Testis (tissue), 3 donors: ENCODE results near the gene SLC2A9. TPM values are rescaled to one million over a fixed set of nuclear protein-coding genes. Genes with fewer than 3 reads are reported as not detected.
"Not testable (repeated sequence)": the region's sequence is repeated elsewhere in the genome, so short reads cannot be mapped to it uniquely, and the experiment has no call there.

Source experiments
- DNase-seq: peaks from one replicate; pipeline ENCODE4 v3.0.0-alpha.2; 2019
- H3K27ac ChIP-seq, 2 donors: fragments of 200-600 bp; sonication (generic); one replicate each; pipeline ENCODE4 v1.5.1; 2019
- H3K27me3 ChIP-seq: fragments of 200-600 bp; sonication (generic); one replicate; pipeline ENCODE4 v1.5.1; 2019
- H3K36me3 ChIP-seq: fragments of 200-600 bp; sonication (generic); one replicate; pipeline ENCODE4 v1.5.1; 2017; ENCODE audit warnings: low read depth; ENCODE audit errors: missing control alignments
- H3K4me1 ChIP-seq: fragments of 200-600 bp; sonication (generic); one replicate; pipeline ENCODE4 v1.5.1; 2019
- H3K4me3 ChIP-seq, 2 donors: fragments of 200-600 bp; sonication (generic); one replicate each; pipeline ENCODE4 v1.5.1; 2017 to 2019
- H3K9me3 ChIP-seq: fragments of 200-600 bp; sonication (generic); one replicate; pipeline ENCODE4 v1.5.1; 2017
- CTCF ChIP-seq, 3 experiments: fragments of 450-650 bp in 2 of 3; fragments of 200-600 bp in 1 of 3; sonication (generic) in 1 of 3; IDR thresholded peaks; one replicate each; pipeline ENCODE4 v1.5.1; 2016 to 2019; ENCODE audit warnings: antibody characterized with exemption in 3 of 3, mild to moderate bottlenecking in 2 of 3, moderate library complexity in 1 of 3
- POLR2A ChIP-seq: fragments of 450-650 bp; IDR thresholded peaks from one replicate; pipeline ENCODE4 v1.6.1; 2017; ENCODE audit warnings: antibody characterized with exemption, mild to moderate bottlenecking, moderate library complexity
- WGBS, 2 donors: methylation state at CpG; one replicate each; pipeline ENCODE4 v1.1.5; 2018; 5-methylcytosine and 5-hydroxymethylcytosine counted together
- intact Hi-C: fragments of 100-400 bp; cut with DNase I; formaldehyde crosslinking; loops from one replicate; pipeline ENCODE4 v1.15.1; 2023; ENCODE audit warnings: low total_unique reads
- polyA plus RNA-seq: library from polyadenylated mRNA; stranded (reverse); fragments of 350-450 nt; fragmentation: Illumina TruSeq; extraction: RNeasy Lipid Tissue Mini Kit (QIAGEN cat#74804); gene quantifications from one replicate; pipeline ENCODE4 v1.2.3, GENCODE V29; 2014; ENCODE audit warnings: low read depth, low replicate concordance; ENCODE audit not compliant: insufficient read depth
- total RNA-seq, 2 donors: library from RNA; depleted of rRNA; stranded (reverse); fragments of >200 nt; gene quantifications; one replicate each; pipeline ENCODE4 v1.2.3, GENCODE V29; 2016

SLC2A9 gene
- total and polyA plus RNA-seq, 3 donors from 2014 or later: 6.3 to 7.5 (median 6.8) TPM

GRCh38 chr4:9811806-9812205 lies 209.5 kb downstream of the SLC2A9 start:
- intact Hi-C loops: no loop called here
- no peak for TF ChIP-seq CTCF (IDR thresholded peaks at IDR 0.05)
- TF ChIP-seq POLR2A: no peak
- Histone ChIP-seq H3K4me1 (no peaks in the 10 kb centered on the region), H3K4me3 (no peak overlapping the region), H3K27ac (no peak overlapping the region), H3K9me3 (no peaks in the 10 kb centered on the region), H3K27me3 (no peaks in the 10 kb centered on the region), H3K36me3 (no peaks in the 10 kb centered on the region)
- no peak for DNase-seq
- 83 to 91% methylated on average over 3 of the region's 3 CpGs for WGBS, 2 donors

GRCh38 chr4:9808077-9808476 lies 213.2 kb downstream of the SLC2A9 start:
- no peak for DNase-seq
- H3K4me3 ChIP-seq: no peak overlapping the region
- intact Hi-C loops: no loop called here
- no peak for TF ChIP-seq CTCF (IDR thresholded peaks at IDR 0.05)
- TF ChIP-seq POLR2A: no peak
- no peaks in the 10 kb centered on the region for H3K4me1 ChIP-seq
- no peaks in the 10 kb centered on the region for H3K27me3 ChIP-seq
- 81 to 84% methylated on average over 5 of the region's 5 CpGs for WGBS, 2 donors
- no peaks in the 10 kb centered on the region for H3K9me3 ChIP-seq
- H3K27ac ChIP-seq: no peak overlapping the region
- H3K36me3 ChIP-seq: no peaks in the 10 kb centered on the region

- 95% methylated on average over 4 to 5 of the region's 5 CpGs for WGBS, 2 donors
- Histone ChIP-seq H3K27me3 (no peaks in the 10 kb centered on the region), H3K9me3 (no peaks in the 10 kb centered on the region), H3K4me3 (no peak overlapping the region), H3K36me3 (no peaks in the 10 kb centered on the region), H3K4me1 (no peaks in the 10 kb centered on the region), H3K27ac (no peak overlapping the region)
- TF ChIP-seq POLR2A (no peak), CTCF (IDR thresholded peaks at IDR 0.05) (no peak)
- intact Hi-C loops: no loop called here
- DNase-seq: no peak
Observed at GRCh38 chr4:9804918-9805317, 216.4 kb downstream of the SLC2A9 start.

- no peak for DNase-seq
Observed at GRCh38 chr4:9800848-9801247, 220.4 kb downstream of the SLC2A9 start.

GRCh38 chr4:9796641-9797040 lies 224.7 kb downstream of the SLC2A9 start:
- intact Hi-C loops: not testable (repeated sequence)

More at GRCh38 chr4:9800848-9801247, 220.4 kb downstream of the SLC2A9 start:
- H3K27me3 ChIP-seq: no peaks in the 10 kb centered on the region
- H3K27ac ChIP-seq: no peak overlapping the region
- no peak overlapping the region for H3K4me3 ChIP-seq
- intact Hi-C loops: no loop called here
- no peaks in the 10 kb centered on the region for H3K36me3 ChIP-seq
- H3K9me3 ChIP-seq: no peaks in the 10 kb centered on the region
- no peaks in the 10 kb centered on the region for H3K4me1 ChIP-seq
- 73 to 91% methylated on average over 4 of the region's 4 CpGs for WGBS, 2 donors
- no peak for TF ChIP-seq POLR2A
- no peak for TF ChIP-seq CTCF (IDR thresholded peaks at IDR 0.05)

More at GRCh38 chr4:9796641-9797040, 224.7 kb downstream of the SLC2A9 start:
- H3K4me3 ChIP-seq, H3K36me3 ChIP-seq, H3K27ac ChIP-seq, H3K27me3 ChIP-seq, H3K4me1 ChIP-seq, DNase-seq, H3K9me3 ChIP-seq: not testable (repeated sequence)
- 39 to 46% methylated on average over 2 of the region's 2 CpGs for WGBS, 2 donors
